Placental epithelial cell (primary cell): Measurements from ENCODE around the gene TM9SF2. TPM values are rescaled to one million over a fixed set of nuclear protein-coding genes. Genes with fewer than 3 reads are reported as not detected.

Experiments
- small RNA-seq: library from RNA; depleted of rRNA; stranded (forward); fragments of <200 nt; gene quantifications from one replicate; pipeline ENCODE3, GENCODE V24; 2012
- total RNA-seq: library from RNA; depleted of rRNA; stranded (reverse); fragments of >200 nt; gene quantifications from 2 replicates; pipeline ENCODE4 v1.2.3, GENCODE V29; 2012

The TM9SF2 gene
- 126 and 195 TPM in 2 replicates for total RNA-seq

GRCh38 chr13:99501184-99501847, at the start of gene TM9SF2:
Gene TM9SF2 (plus strand): TSS chr13:99501472. CDS start chr13:99501607, 135 bp downstream.

GRCh38 chr13:99606324-99607066, 105.2 kb downstream of the TM9SF2 start, which contains the start of gene CLYBL:
Gene CLYBL (plus strand): TSS chr13:99606690.

Small RNA genes lying within 50 kb of the gene (small RNA-seq; reads per million reads assigned to genes)
- not detected for gene AL139035.1

Other genes starting within 250 kb of the TM9SF2 start
- not detected in 2 replicates for gene GPR18, start 243.1 kb upstream of the TM9SF2 start, total RNA-seq
- gene GPR183, start 194.1 kb upstream of the TM9SF2 start, total RNA-seq: 0.11 TPM in 1 of 2 replicates, not detected in the other
- 0.33 and 0.39 TPM in 2 replicates for gene CLYBL, start 105.2 kb downstream of the TM9SF2 start, total RNA-seq